Calu3 (cell line): Measurements from ENCODE around the gene CHTOP. TPM values are rescaled to one million over a fixed set of nuclear protein-coding genes. Genes with fewer than 3 reads are reported as not detected.

Experiments
- BruUV-seq: library from RNA; stranded (reverse); fragments of 400-500 nt; replicated peaks from 2 replicates; lab custom pipeline; 2021; lab: Mats Ljungman, UMichigan
- CTCF ChIA-PET: fragments of 300-600 bp; sonication (Branson Sonifier 250); formaldehyde crosslinking; loops from one replicate; lab custom pipeline; 2022; ENCODE audit warnings: antibody characterized with exemption; lab: Charles Lee
- DNase-seq: peaks from one replicate; pipeline ENCODE4 v3.0.0; 2022
- H3K27ac Mint-ChIP-seq: one replicate; pipeline ENCODE4 v1.8.0; 2022; ENCODE audit warnings: mixed read lengths; ENCODE audit not compliant: unreplicated experiment
- H3K27me3 Mint-ChIP-seq: one replicate; pipeline ENCODE4 v1.8.0; 2022; ENCODE audit warnings: mixed read lengths; ENCODE audit not compliant: unreplicated experiment
- H3K36me3 Mint-ChIP-seq: one replicate; pipeline ENCODE4 v1.8.0; 2022; ENCODE audit warnings: mild to moderate bottlenecking, moderate library complexity, mixed read lengths; ENCODE audit not compliant: insufficient read depth, unreplicated experiment
- H3K4me1 Mint-ChIP-seq: one replicate; pipeline ENCODE4 v1.8.0; 2022; ENCODE audit warnings: mild to moderate bottlenecking, low read depth, mixed read lengths; ENCODE audit not compliant: unreplicated experiment
- H3K4me3 Mint-ChIP-seq: one replicate; pipeline ENCODE4 v1.8.0; 2022; ENCODE audit warnings: mild to moderate bottlenecking, low read depth, moderate library complexity, mixed read lengths; ENCODE audit not compliant: unreplicated experiment
- H3K9me3 Mint-ChIP-seq: one replicate; pipeline ENCODE4 v1.8.0; 2022; ENCODE audit warnings: low read depth, mixed read lengths; ENCODE audit not compliant: unreplicated experiment
- CTCF ChIP-seq: fragments of 200-600 bp; IDR thresholded peaks from one replicate; pipeline ENCODE4 v1.8.0; 2022; ENCODE audit warnings: antibody characterized with exemption; ENCODE audit not compliant: unreplicated experiment
- intact Hi-C: fragments of 100-400 bp; cut with micrococcal nuclease; formaldehyde crosslinking; loops from one replicate; pipeline ENCODE4 v1.10.0; 2022; ENCODE audit not compliant: unreplicated experiment
- total RNA-seq: library from RNA; stranded (reverse); gene quantifications from 2 replicates; pipeline ENCODE4 v1.2.3, GENCODE V29; 2022

The CHTOP gene
- total RNA-seq, 1 experiment from 2014 or later = 100 TPM

- H3K4me1 Mint-ChIP-seq = peaks cover 46% of the 10 kb centered on the region
- H3K9me3 Mint-ChIP-seq = no peaks in the 10 kb centered on the region
- TF ChIP-seq CTCF = no peak
- H3K36me3 Mint-ChIP-seq = peaks cover 82% of the 10 kb centered on the region
- H3K4me3 Mint-ChIP-seq = peak overlapping the region; percentile 90
- CTCF ChIA-PET = interaction anchor here (0.6 to 1.5 kb wide), 7 partner anchors 8 to 92 kb away, joined by 3 to 6 read pairs (median 3); partner anchors contain the start of genes CHTOP, S100A13 and S100A14
- intact Hi-C loops = loop anchor here (2.0 kb wide), 1 partner anchor 35 kb away; no protein-coding TSS in a partner anchor
- H3K27me3 Mint-ChIP-seq = no peaks in the 10 kb centered on the region
- peak overlapping the region; percentile 71 for H3K27ac Mint-ChIP-seq
- TSS peak; percentile 19 for BruUV-seq
- DNase-seq = peak; percentile 83
These were observed 25.7 kb upstream of the CHTOP start for GRCh38 chr1:153608089-153608682.

GRCh38 chr1:153608742-153609584, 24.9 kb upstream of the CHTOP start:
- Mint-ChIP-seq H3K9me3 (no peaks in the 10 kb centered on the region), H3K4me3 (peak overlapping the region; percentile 90), H3K36me3 (peaks cover 82% of the 10 kb centered on the region), H3K4me1 (peaks cover 53% of the 10 kb centered on the region), H3K27ac (peak overlapping the region; percentile 71), H3K27me3 (no peaks in the 10 kb centered on the region)
- TSS peak; percentile 77 for BruUV-seq
- peak; percentile 91 for DNase-seq
- intact Hi-C loops = loop anchor here (2.0 kb wide), 1 partner anchor 36 kb away; no protein-coding TSS in a partner anchor
- no peak for TF ChIP-seq CTCF
- CTCF ChIA-PET = interaction anchor here (0.6 to 1.5 kb wide), 6 partner anchors 19 to 37 kb away, joined by 3 to 6 read pairs (median 4); partner anchors contain the start of genes CHTOP and S100A13

GRCh38 chr1:153609585-153609907, 24.3 kb upstream of the CHTOP start:
- CTCF ChIA-PET = interaction anchor here (1.4 kb wide), 1 partner anchor 21 kb away, joined by 3 read pairs; no protein-coding TSS in a partner anchor

More at GRCh38 chr1:153609585-153609907, 24.3 kb upstream of the CHTOP start:
- Mint-ChIP-seq H3K4me3 (peak overlapping the region; percentile 90), H3K4me1 (peaks cover 58% of the 10 kb centered on the region), H3K27ac (peak overlapping the region; percentile 71), H3K9me3 (no peaks in the 10 kb centered on the region), H3K36me3 (peaks cover 87% of the 10 kb centered on the region), H3K27me3 (no peaks in the 10 kb centered on the region)
- no peak for DNase-seq
- no peak for TF ChIP-seq CTCF
- intact Hi-C loops = loop anchor here (2.0 kb wide), 1 partner anchor 37 kb away; no protein-coding TSS in a partner anchor
- BruUV-seq = no TSS peak
